Left lung (tissue), 10 donors: ENCODE data around the gene CBFB. TPM values are rescaled to one million over a fixed set of nuclear protein-coding genes. Genes with fewer than 3 reads are reported as not detected.
A peak's percentile ranks its signal among the peaks of the same experiment; 100 is the strongest.

Experiments used
- ATAC-seq: fragments of 200-7000 bp; cut with Tn5 transposase; one replicate; pipeline ENCODE4 v1.9.1; 2020; ENCODE audit warnings: moderate library complexity
- DNase-seq, 4 donors: peaks; one replicate each; pipeline ENCODE4 v3.0.0-alpha.2; 2013 to 2020
- H3K27ac ChIP-seq, 2 donors: fragments of 200-600 bp; sonication (generic) in 1 of 2; one replicate each; pipeline versions ENCODE4 v1.5.0 to v1.8.0; 2020 to 2021
- H3K27me3 ChIP-seq, 2 donors: fragments of 200-600 bp; sonication (generic) in 1 of 2; one replicate each; pipeline versions ENCODE4 v1.5.0 to v1.8.0; 2020 to 2021
- H3K36me3 ChIP-seq, 2 donors: fragments of 200-600 bp; sonication (generic) in 1 of 2; one replicate each; pipeline versions ENCODE4 v1.5.0 to v1.8.0; 2020 to 2021
- H3K4me1 ChIP-seq, 2 donors: fragments of 200-600 bp; one replicate each; pipeline ENCODE4 v1.8.0; 2021
- H3K4me3 ChIP-seq, 2 donors: fragments of 200-600 bp; sonication (generic) in 1 of 2; one replicate each; pipeline versions ENCODE4 v1.5.0 to v1.8.0; 2020 to 2021; ENCODE audit warnings: mild to moderate bottlenecking in 1 of 2
- H3K9me3 ChIP-seq, 2 donors: fragments of 200-600 bp; sonication (generic) in 1 of 2; one replicate each; pipeline versions ENCODE4 v1.5.0 to v1.8.0; 2020 to 2021
- intact Hi-C, 2 donors: fragments of 100-400 bp; cut with DNase I; formaldehyde crosslinking; loops; one replicate each; pipeline versions ENCODE4 v1.11.2 to v1.14.2; 2022
- polyA plus RNA-seq, 6 donors: library from polyadenylated mRNA; unstranded; fragments of 120-200 nt; gene quantifications; one replicate each; pipeline ENCODE4 v1.2.1, GENCODE V29; 2013; ENCODE audit not compliant: insufficient read length in 6 of 6
- total RNA-seq, 2 donors: library from RNA; stranded (reverse); fragmentation: NEBNext Ultra II Directional; extraction: Animal tissue kit (Norgen Biotek cat#: 25700); gene quantifications; one replicate each; pipeline ENCODE4 v1.2.1, GENCODE V29; 2021
- TF ChIP-seq, protein P1 (sequence below), 2 donors: fragments of 200-600 bp; sonication (generic) in 1 of 2; IDR thresholded peaks; one replicate each; pipeline versions ENCODE4 v1.5.0 to v1.8.0; 2021; ENCODE audit warnings: antibody characterized with exemption in 2 of 2
- donor health status: DM: no; HTN: yes; CAD: no.
- donor health status: DM: no; HTN: no; CAD: no.

Gene CBFB
- total and polyA plus RNA-seq, 8 donors, result 46.8 to 69.9 (median 61.4) TPM

- Histone ChIP-seq H3K36me3 (no peaks in the 10 kb centered on the region), H3K4me3 (no peak overlapping the region), H3K4me1 (peaks cover 5 to 17% of the 10 kb centered on the region in 2 donors), H3K9me3 (no peaks in the 10 kb centered on the region), H3K27ac (no peak overlapping the region), H3K27me3 (peaks cover 0 to 38% of the 10 kb centered on the region in 2 donors)
- intact Hi-C loops, result loop anchor here in 1 of 2 donors (10.0 kb wide), 1 partner anchor 139 kb away; the partner anchor contains the start of genes B3GNT9, FBXL8 and TRADD
- DNase-seq, result peak in 1 of 4 donors; percentile 24
- TF ChIP-seq, protein P1, sequence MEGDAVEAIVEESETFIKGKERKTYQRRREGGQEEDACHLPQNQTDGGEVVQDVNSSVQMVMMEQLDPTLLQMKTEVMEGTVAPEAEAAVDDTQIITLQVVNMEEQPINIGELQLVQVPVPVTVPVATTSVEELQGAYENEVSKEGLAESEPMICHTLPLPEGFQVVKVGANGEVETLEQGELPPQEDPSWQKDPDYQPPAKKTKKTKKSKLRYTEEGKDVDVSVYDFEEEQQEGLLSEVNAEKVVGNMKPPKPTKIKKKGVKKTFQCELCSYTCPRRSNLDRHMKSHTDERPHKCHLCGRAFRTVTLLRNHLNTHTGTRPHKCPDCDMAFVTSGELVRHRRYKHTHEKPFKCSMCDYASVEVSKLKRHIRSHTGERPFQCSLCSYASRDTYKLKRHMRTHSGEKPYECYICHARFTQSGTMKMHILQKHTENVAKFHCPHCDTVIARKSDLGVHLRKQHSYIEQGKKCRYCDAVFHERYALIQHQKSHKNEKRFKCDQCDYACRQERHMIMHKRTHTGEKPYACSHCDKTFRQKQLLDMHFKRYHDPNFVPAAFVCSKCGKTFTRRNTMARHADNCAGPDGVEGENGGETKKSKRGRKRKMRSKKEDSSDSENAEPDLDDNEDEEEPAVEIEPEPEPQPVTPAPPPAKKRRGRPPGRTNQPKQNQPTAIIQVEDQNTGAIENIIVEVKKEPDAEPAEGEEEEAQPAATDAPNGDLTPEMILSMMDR (IDR thresholded peaks at IDR 0.05), result no peak
- no peak for ATAC-seq
Measured at GRCh38 chr16:67015313-67015731, 13.6 kb upstream of the CBFB start.

- intact Hi-C loops, result loop anchor here in 1 of 2 donors (10.0 kb wide), 1 partner anchor 139 kb away; the partner anchor contains the start of genes B3GNT9, FBXL8 and TRADD
- H3K27me3 ChIP-seq, result peaks cover 0 to 38% of the 10 kb centered on the region in 2 donors
- no peaks in the 10 kb centered on the region for H3K36me3 ChIP-seq
- DNase-seq (peak in 1 of 4 donors; percentile 10), ATAC-seq (no peak)
- TF ChIP-seq, protein P1 (IDR thresholded peaks at IDR 0.05), result no peak
- no peak overlapping the region for H3K27ac ChIP-seq
- peaks cover 5 to 17% of the 10 kb centered on the region in 2 donors for H3K4me1 ChIP-seq
- no peak overlapping the region for H3K4me3 ChIP-seq
- no peaks in the 10 kb centered on the region for H3K9me3 ChIP-seq
Measured at GRCh38 chr16:67016143-67016542, 12.8 kb upstream of the CBFB start.

DNA sequence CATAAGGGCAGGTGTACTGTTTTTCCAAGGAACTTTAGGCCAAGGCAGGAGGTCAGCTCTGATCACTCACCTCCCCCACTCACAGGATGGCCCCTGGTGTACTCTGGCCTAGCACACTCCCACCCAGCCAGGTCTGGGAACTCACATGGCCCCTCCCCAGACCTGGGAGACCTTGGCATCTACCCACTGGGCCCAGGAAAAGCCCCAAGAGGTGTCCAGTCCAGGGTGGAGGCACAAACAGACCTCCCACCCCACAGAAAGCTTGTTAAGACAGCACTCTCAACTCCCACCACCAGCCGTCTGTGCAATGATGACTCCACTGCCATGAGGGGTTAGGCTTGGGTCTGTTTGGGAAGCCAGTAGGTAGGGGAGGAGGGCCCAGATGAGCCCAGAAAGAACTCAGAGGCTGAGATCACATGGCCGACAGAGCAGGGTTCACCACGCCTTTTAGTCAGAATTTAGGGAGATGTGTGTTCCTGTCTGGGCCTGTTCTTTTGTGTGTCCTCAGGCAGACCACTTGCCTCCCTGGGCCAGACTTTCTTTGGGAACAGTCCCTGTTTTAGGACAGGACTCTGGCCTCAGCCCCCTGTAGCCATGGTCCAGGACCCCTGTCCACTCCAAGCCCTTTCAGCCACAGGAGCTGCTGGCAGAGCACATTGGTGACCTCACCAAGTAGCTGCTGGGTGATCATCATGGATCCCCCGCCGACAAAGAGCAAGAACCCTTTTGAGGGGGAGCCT, 12.1 kb upstream of the CBFB start:
- DNase-seq (peak in 1 of 4 donors; percentile 19), ATAC-seq (no peak)
- TF ChIP-seq, protein P1 (IDR thresholded peaks at IDR 0.05), result no peak
- Histone ChIP-seq H3K36me3 (no peaks in the 10 kb centered on the region), H3K4me1 (peaks cover 5 to 17% of the 10 kb centered on the region in 2 donors), H3K27me3 (peaks cover 0 to 38% of the 10 kb centered on the region in 2 donors), H3K9me3 (no peaks in the 10 kb centered on the region), H3K4me3 (no peak overlapping the region), H3K27ac (no peak overlapping the region)
- intact Hi-C loops, result loop anchor here in 1 of 2 donors (10.0 kb wide), 1 partner anchor 138 kb away; the partner anchor contains the start of genes B3GNT9, FBXL8 and TRADD

DNA sequence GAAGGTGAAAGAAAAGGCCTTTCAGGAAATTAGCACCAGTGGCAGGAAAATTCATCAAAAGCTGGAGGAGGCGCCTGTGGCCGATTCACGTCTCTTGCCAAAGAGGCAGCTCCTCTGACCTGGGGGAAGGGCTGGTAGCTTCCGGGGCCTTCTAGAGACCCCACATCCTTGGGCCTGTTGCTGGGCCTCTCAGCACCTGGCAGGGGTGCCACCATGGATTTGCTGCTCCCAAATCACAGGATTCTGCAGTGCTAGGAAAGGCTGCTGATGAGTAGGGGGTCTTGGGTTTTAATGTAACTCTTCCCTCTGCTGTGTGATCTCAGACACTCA, 11.6 kb upstream of the CBFB start:
- Histone ChIP-seq H3K36me3 (no peaks in the 10 kb centered on the region), H3K4me3 (no peak overlapping the region), H3K27ac (no peak overlapping the region), H3K9me3 (no peaks in the 10 kb centered on the region), H3K27me3 (peaks cover 0 to 33% of the 10 kb centered on the region in 2 donors), H3K4me1 (peaks cover 5 to 17% of the 10 kb centered on the region in 2 donors)
- ATAC-seq (no peak), DNase-seq (peak in 1 of 4 donors; percentile 17)
- intact Hi-C loops, result loop anchor here in 1 of 2 donors (10.0 kb wide), 1 partner anchor 137 kb away; the partner anchor contains the start of genes B3GNT9, FBXL8 and TRADD
- TF ChIP-seq, protein P1 (IDR thresholded peaks at IDR 0.05), result no peak

GRCh38 chr16:67017810-67018488, 11.0 kb upstream of the CBFB start:
- Histone ChIP-seq H3K9me3 (no peaks in the 10 kb centered on the region), H3K27me3 (peaks cover 0 to 27% of the 10 kb centered on the region in 2 donors), H3K4me1 (peaks cover 5 to 17% of the 10 kb centered on the region in 2 donors), H3K27ac (no peak overlapping the region), H3K4me3 (no peak overlapping the region), H3K36me3 (no peaks in the 10 kb centered on the region)
- peak in 3 of 4 donors; percentile 18 to 77 (median 72) for DNase-seq
- TF ChIP-seq, protein P1 (IDR thresholded peaks at IDR 0.05), result peak; percentile 46 to 83
- peak; percentile 94 for ATAC-seq
- intact Hi-C loops, result loop anchor here in 1 of 2 donors (10.0 kb wide), 1 partner anchor 137 kb away; the partner anchor contains the start of genes B3GNT9, FBXL8 and TRADD
